ENCODE results near the gene FADS2. TPM values are rescaled to one million over a fixed set of nuclear protein-coding genes. Genes with fewer than 3 reads are reported as not detected.

Gene FADS2
- total and polyA plus RNA-seq, 2 of the 13 experiments (the other 11 are each of a cell fraction or from before 2014, with no cell fraction given): 90.1 to 124 TPM

DNA sequence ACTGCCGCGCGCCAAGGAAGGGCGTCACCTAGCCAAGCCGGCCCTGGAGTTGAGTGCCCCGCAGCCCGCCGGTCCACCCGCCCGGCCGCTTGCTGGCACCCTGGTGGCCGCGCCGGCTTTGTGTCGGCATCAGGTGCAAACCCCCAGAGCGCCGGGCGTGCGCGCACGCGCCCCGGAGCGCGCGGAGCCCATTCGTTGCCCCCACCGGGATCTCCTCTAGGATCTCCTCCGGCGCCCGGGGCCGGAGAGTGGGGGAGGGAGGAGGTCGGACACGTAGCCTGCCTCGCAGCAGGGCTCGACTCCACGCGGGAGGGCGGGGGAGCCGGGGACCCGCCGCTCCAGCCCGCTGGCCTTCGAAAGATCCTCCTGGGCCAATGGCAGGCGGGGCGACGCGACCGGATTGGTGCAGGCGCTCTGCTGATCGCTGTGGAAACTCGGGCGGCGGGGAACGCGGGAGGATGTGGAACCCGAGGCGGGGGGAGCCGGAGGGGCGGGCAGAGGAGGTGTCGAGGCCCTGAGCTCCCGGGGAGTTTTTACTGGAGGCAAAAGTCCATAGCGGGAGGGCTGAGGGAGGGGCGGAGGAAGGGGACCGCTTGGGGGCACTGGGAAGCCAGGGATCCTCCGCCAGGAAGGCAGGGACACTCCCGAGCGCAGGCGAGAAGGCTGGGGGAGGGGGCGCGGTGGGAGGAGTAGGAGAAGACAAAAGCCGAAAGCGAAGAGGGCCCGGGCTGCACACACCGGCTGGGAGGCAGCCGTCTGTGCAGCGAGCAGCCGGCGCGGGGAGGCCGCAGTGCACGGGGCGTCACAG is at the start of gene FADS2 (continued):
- TF ChIP-seq PRDM15 (CRISPR knock-in tag; IDR thresholded peaks at IDR 0.05): no peak
- peak; percentile 26; the same call in 1 of the 2 replicates for TF ChIP-seq KDM2A (CRISPR knock-in tag; IDR thresholded peaks at IDR 0.05; ENCODE audit: borderline replicate concordance, low read depth)
- TF ChIP-seq NR2F6 (IDR thresholded peaks at IDR 0.05): no peak
- no peak for TF ChIP-seq NR2F6 (CRISPR knock-in tag; IDR thresholded peaks at IDR 0.05)
- no peak for TF ChIP-seq MATR3 (CRISPR knock-in tag; IDR thresholded peaks at IDR 0.05)
- TF ChIP-seq ZNF136 (CRISPR knock-in tag; IDR thresholded peaks at IDR 0.05; ENCODE audit: low read depth): no peak
- TF ChIP-seq NBN (conservative IDR thresholded peaks at IDR 0.05): no peak
- no peak for TF ChIP-seq SP4 (CRISPR knock-in tag; IDR thresholded peaks at IDR 0.05)
- no peak for TF ChIP-seq MAZ (IDR thresholded peaks at IDR 0.05; ENCODE audit: borderline replicate concordance, low read depth, low read length)
- no peak for TF ChIP-seq MAZ (CRISPR knock-in tag; IDR thresholded peaks at IDR 0.05; ENCODE audit: low read depth)
- no peak for TF ChIP-seq SSRP1 (CRISPR knock-in tag; IDR thresholded peaks at IDR 0.05)
- no peak for TF ChIP-seq ZNF12 (CRISPR knock-in tag; IDR thresholded peaks at IDR 0.05)
- TF ChIP-seq ZNF431 (CRISPR knock-in tag; IDR thresholded peaks at IDR 0.05; ENCODE audit: borderline replicate concordance, low read depth): no peak
- no peak for TF ChIP-seq HDAC6 (IDR thresholded peaks at IDR 0.05; ENCODE audit: low read depth, low read length)
- TF ChIP-seq ZEB1 (IDR thresholded peaks at IDR 0.05; ENCODE audit: insufficient replicate concordance, low read depth): no peak
- TF ChIP-seq PHF20 (CRISPR knock-in tag; IDR thresholded peaks at IDR 0.05): 0 out of 2 replicates have a peak, but pooled peaks have one; percentile 7
- TF ChIP-seq ZNF576 (CRISPR knock-in tag; IDR thresholded peaks at IDR 0.05): no peak
- TF ChIP-seq FOSL1 (CRISPR knock-in tag; IDR thresholded peaks at IDR 0.05; ENCODE audit: borderline replicate concordance): no peak
- no peak for TF ChIP-seq ZNF614 (CRISPR knock-in tag; IDR thresholded peaks at IDR 0.05; ENCODE audit: borderline replicate concordance)
- no peak for TF ChIP-seq SATB2 (CRISPR knock-in tag; IDR thresholded peaks at IDR 0.05)
- no peak for TF ChIP-seq CAMTA2 (CRISPR knock-in tag; IDR thresholded peaks at IDR 0.05; ENCODE audit: borderline replicate concordance)
- TF ChIP-seq XBP1 (CRISPR knock-in tag; IDR thresholded peaks at IDR 0.05): no peak
- TF ChIP-seq, protein P1, sequence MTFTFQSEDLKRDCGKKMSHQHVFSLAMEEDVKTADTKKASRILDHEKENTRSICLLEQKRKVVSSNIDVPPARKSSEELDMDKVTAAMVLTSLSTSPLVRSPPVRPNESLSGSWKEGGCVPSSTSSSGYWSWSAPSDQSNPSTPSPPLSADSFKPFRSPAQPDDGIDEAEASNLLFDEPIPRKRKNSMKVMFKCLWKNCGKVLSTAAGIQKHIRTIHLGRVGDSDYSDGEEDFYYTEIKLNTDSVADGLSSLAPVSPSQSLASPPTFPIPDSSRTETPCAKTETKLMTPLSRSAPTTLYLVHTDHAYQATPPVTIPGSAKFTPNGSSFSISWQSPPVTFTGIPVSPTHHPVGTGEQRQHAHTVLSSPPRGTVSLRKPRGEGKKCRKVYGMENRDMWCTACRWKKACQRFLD (CRISPR knock-in tag; IDR thresholded peaks at IDR 0.05; ENCODE audit: borderline replicate concordance): peak; percentile 23; the same call in 1 of the 2 replicates
- no peak for TF ChIP-seq SIX1 (CRISPR knock-in tag; IDR thresholded peaks at IDR 0.05; ENCODE audit: borderline replicate concordance)
- no peak for TF ChIP-seq GTF2F1 (IDR thresholded peaks at IDR 0.05; ENCODE audit: low read length)
- TF ChIP-seq POLR2AphosphoS5 (IDR thresholded peaks at IDR 0.05; ENCODE audit: low read depth, low read length): peak; percentile 54; the same call in 1 of the 2 replicates
- no peak for TF ChIP-seq NR1H2 (CRISPR knock-in tag; IDR thresholded peaks at IDR 0.05; ENCODE audit: borderline replicate concordance, low read depth)
- TF ChIP-seq FOXJ3 (CRISPR knock-in tag; IDR thresholded peaks at IDR 0.05; ENCODE audit: borderline replicate concordance): 0 out of 2 replicates have a peak, but pooled peaks have one; percentile 11

Measured in HepG2 (cell line).